ENCODE data around the gene NLGN3. TPM values are rescaled to one million over a fixed set of nuclear protein-coding genes. Genes with fewer than 3 reads are reported as not detected.

Gene NLGN3
- polyA plus RNA-seq, 1 experiment = 0.42 TPM

DNA sequence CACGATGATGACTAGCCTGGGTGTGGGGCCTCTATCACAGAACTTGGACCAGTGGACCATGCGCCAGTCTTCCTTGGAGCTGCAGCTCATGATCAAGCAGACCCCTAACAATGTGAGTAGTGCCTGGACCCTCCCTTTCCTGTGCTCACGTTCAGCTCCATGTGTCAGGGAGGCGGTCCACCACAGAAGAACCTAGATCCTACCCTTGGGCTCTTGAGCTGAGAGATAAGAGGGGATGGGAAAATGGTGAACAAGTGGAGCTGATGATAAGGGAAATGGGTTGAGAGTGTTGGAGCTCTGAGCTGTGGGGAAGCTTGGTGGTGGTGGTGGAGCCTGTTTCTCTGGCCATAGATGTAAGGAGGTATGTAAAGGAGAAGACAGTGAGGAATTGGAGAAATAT is 13.1 kb upstream of the NLGN3 start:
- H3K4me3 ChIP-seq (ENCODE audit: low read depth, low read length) = no peak overlapping the region
- no peak for DNase-seq (ENCODE audit: low read depth, low spot score)
- ChIA-PET CTCF (interaction anchor here (0.8 kb wide), 1 partner anchor 134 kb away, joined by 3 read pairs; no protein-coding TSS in a partner anchor), POLR2A (no interaction called here)
- TF ChIP-seq, protein P1, sequence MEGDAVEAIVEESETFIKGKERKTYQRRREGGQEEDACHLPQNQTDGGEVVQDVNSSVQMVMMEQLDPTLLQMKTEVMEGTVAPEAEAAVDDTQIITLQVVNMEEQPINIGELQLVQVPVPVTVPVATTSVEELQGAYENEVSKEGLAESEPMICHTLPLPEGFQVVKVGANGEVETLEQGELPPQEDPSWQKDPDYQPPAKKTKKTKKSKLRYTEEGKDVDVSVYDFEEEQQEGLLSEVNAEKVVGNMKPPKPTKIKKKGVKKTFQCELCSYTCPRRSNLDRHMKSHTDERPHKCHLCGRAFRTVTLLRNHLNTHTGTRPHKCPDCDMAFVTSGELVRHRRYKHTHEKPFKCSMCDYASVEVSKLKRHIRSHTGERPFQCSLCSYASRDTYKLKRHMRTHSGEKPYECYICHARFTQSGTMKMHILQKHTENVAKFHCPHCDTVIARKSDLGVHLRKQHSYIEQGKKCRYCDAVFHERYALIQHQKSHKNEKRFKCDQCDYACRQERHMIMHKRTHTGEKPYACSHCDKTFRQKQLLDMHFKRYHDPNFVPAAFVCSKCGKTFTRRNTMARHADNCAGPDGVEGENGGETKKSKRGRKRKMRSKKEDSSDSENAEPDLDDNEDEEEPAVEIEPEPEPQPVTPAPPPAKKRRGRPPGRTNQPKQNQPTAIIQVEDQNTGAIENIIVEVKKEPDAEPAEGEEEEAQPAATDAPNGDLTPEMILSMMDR (IDR thresholded peaks at IDR 0.05; ENCODE audit: low read depth, low read length) = no peak
- no peaks in the 10 kb centered on the region for H3K9me3 ChIP-seq (ENCODE audit: control insufficient read depth, insufficient read depth, low read length)
- H3K27me3 ChIP-seq (ENCODE audit: control insufficient read depth, insufficient read depth, low read length) = no peaks in the 10 kb centered on the region
- H3K27ac ChIP-seq (ENCODE audit: low read depth, low read length) = no peak overlapping the region

DNA sequence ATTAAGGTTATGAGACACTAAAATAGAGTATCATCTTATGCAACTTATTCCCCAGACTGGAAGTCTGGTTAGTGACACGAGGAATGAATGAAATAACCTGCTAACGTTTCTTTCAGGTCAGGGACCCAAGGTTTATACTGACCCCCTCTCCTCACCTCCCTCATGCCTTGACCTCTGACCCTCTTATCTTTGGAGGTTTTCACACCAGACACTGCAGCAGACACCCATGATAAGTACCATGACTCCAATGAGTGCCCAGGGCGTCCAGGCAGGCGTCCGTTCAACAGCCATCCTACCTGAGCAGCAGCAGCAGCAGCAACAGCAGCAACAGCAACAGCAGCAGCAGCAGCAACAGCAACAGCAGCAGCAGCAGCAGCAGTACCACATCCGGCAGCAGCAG is 4.2 kb upstream of the NLGN3 start:
- POLR2A ChIA-PET = no interaction called here
- CTCF ChIA-PET = interaction anchor here (2.4 kb wide), 1 partner anchor 11 kb away, joined by 8 read pairs; no protein-coding TSS in a partner anchor
- Histone ChIP-seq H3K27ac (ENCODE audit: low read depth, low read length) (no peak overlapping the region), H3K4me3 (ENCODE audit: low read depth, low read length) (no peak overlapping the region), H3K9me3 (ENCODE audit: control insufficient read depth, insufficient read depth, low read length) (no peaks in the 10 kb centered on the region), H3K27me3 (ENCODE audit: control insufficient read depth, insufficient read depth, low read length) (no peaks in the 10 kb centered on the region)
- DNase-seq (ENCODE audit: low read depth, low spot score) = no peak
- TF ChIP-seq, protein P1 (IDR thresholded peaks at IDR 0.05; ENCODE audit: low read depth, low read length) = no peak

- TF ChIP-seq, protein P1 (IDR thresholded peaks at IDR 0.05; ENCODE audit: low read depth, low read length) = no peak
- no peaks in the 10 kb centered on the region for H3K9me3 ChIP-seq (ENCODE audit: control insufficient read depth, insufficient read depth, low read length)
- ChIA-PET CTCF (no interaction called here), POLR2A (no interaction called here)
- no peaks in the 10 kb centered on the region for H3K27me3 ChIP-seq (ENCODE audit: control insufficient read depth, insufficient read depth, low read length)
- H3K4me3 ChIP-seq (ENCODE audit: low read depth, low read length) = no peak overlapping the region
- DNase-seq (ENCODE audit: low read depth, low spot score) = no peak
- H3K27ac ChIP-seq (ENCODE audit: low read depth, low read length) = no peak overlapping the region
Observed at GRCh38 chrX:71143508-71143907, 1.1 kb upstream of the NLGN3 start.

DNA sequence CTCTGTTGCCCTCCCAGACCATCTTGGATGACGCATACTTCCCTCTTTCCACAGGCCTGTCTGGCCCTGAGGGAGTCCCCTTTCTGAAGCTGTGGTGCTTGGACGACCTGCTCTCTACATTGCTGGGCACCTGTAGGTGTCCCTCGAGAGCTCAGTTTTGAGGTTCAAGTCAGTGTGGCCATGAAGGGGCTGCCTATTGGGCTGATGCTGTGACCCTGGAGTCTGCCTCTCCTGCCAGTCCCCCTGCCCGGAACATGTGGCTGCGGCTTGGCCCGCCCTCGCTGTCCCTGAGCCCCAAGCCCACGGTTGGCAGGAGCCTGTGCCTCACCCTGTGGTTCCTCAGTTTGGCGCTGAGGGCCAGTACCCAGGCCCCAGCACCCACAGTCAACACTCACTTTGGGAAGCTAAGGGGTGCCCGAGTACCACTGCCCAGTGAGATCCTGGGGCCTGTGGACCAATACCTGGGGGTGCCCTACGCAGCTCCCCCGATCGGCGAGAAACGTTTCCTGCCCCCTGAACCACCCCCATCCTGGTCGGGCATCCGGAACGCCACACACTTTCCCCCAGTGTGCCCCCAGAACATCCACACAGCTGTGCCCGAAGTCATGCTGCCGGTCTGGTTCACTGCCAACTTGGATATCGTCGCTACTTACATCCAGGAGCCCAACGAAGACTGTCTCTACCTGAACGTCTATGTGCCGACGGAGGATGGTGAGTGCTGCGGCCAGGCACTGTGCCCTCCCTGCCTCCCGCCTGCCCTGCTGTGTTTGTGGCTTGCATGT is 3.0 kb downstream of the NLGN3 start:
- DNase-seq (ENCODE audit: low read depth, low spot score) = no peak
- TF ChIP-seq, protein P1 (IDR thresholded peaks at IDR 0.05; ENCODE audit: low read depth, low read length) = no peak
- Histone ChIP-seq H3K27ac (ENCODE audit: low read depth, low read length) (no peak overlapping the region), H3K9me3 (ENCODE audit: control insufficient read depth, insufficient read depth, low read length) (no peaks in the 10 kb centered on the region), H3K4me3 (ENCODE audit: low read depth, low read length) (no peak overlapping the region), H3K27me3 (ENCODE audit: control insufficient read depth, insufficient read depth, low read length) (peaks cover 2% of the 10 kb centered on the region)
- ChIA-PET POLR2A (no interaction called here), CTCF (no interaction called here)

DNA sequence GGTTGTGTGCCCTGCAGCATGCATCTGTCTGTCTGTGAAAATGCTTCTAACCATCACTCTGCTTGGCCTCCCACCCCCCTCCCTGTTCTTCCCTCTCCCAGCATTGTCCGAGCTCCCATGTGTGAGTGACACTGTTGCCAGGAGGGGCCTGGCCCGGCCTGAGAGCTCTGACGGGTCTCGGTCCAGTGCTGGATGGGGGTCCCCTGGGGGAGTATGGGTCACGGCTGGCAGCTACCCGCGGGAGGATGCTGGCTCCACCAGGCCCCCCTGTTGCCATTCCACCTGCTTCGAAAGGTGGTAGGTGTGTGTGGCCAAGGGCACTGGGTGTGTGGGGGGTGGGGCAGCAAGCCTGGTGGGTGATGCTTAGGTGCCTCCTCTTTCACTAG is 3.6 kb downstream of the NLGN3 start:
- TF ChIP-seq, protein P1 (IDR thresholded peaks at IDR 0.05; ENCODE audit: low read depth, low read length) = no peak
- no peaks in the 10 kb centered on the region for H3K9me3 ChIP-seq (ENCODE audit: control insufficient read depth, insufficient read depth, low read length)
- no peak for DNase-seq (ENCODE audit: low read depth, low spot score)
- POLR2A ChIA-PET = no interaction called here
- CTCF ChIA-PET = no interaction called here
- H3K27me3 ChIP-seq (ENCODE audit: control insufficient read depth, insufficient read depth, low read length) = peaks cover 2% of the 10 kb centered on the region
- H3K4me3 ChIP-seq (ENCODE audit: low read depth, low read length) = no peak overlapping the region
- no peak overlapping the region for H3K27ac ChIP-seq (ENCODE audit: low read depth, low read length)

Data from AG04450 (cell line).